Muscle of arm (tissue), 12 donors: Measurements from ENCODE around the gene HOXD11. TPM values are rescaled to one million over a fixed set of nuclear protein-coding genes. Genes with fewer than 3 reads are reported as not detected.

Experiments used
- polyA plus RNA-seq, 12 donors: library from polyadenylated mRNA; unstranded; fragments of 120-200 nt; gene quantifications; one replicate each; pipeline ENCODE4 v1.2.1, GENCODE V29; 2013; ENCODE audit not compliant: insufficient read length in 12 of 12

HOXD11 gene
- polyA plus RNA-seq, 12 donors = 0.17 to 6.9 (median 2.0) TPM; not detected in 4

Other genes with a start within 250 kb of the HOXD11 start
- 10 to 100 TPM; 17.2 to 54.3 (median 42.7) TPM for gene LNPK, start 105.0 kb upstream of the HOXD11 start, polyA plus RNA-seq
- gene EVX2, start 23.3 kb upstream of the HOXD11 start, polyA plus RNA-seq = under 1 TPM in 2 of 12 donors, not detected in 10; 0.04 TPM
- 1 to 10 TPM in 1 of 12 donors, under 1 TPM in 4, not detected in 7; 0.30 to 2.5 (median 0.63) TPM for gene HOXD13, start 14.6 kb upstream of the HOXD11 start, polyA plus RNA-seq
- gene HOXD12, start 7.5 kb upstream of the HOXD11 start, polyA plus RNA-seq = under 1 TPM in 2 of 12 donors, not detected in 10; 0.15 to 0.37 TPM
- 10 to 100 TPM in 1 of 12 donors, 1 to 10 TPM in 4, under 1 TPM in 4, not detected in 3; 0.33 to 21.6 (median 3.4) TPM for gene HOXD10, start 9.5 kb downstream of the HOXD11 start, polyA plus RNA-seq
- 10 to 100 TPM in 1 of 12 donors, 1 to 10 TPM in 10, not detected in 1; 3.5 to 12.5 (median 6.0) TPM for gene HOXD9, start 15.4 kb downstream of the HOXD11 start, polyA plus RNA-seq
- gene HOXD8, start 22.4 kb downstream of the HOXD11 start, polyA plus RNA-seq = 10 to 100 TPM in 11 of 12 donors, not detected in 1; 27.3 to 47.7 (median 42.5) TPM
- gene HOXD4, start 44.3 kb downstream of the HOXD11 start, polyA plus RNA-seq = 10 to 100 TPM in 3 of 12 donors, 1 to 10 TPM in 8, not detected in 1; 4.9 to 14.8 (median 5.9) TPM
- gene HOXD3, start 50.0 kb downstream of the HOXD11 start, polyA plus RNA-seq = 1 to 10 TPM in 10 of 12 donors, not detected in 2; 1.8 to 4.8 (median 2.4) TPM
- 1 to 10 TPM in 8 of 12 donors, under 1 TPM in 2, not detected in 2; 0.85 to 2.6 (median 1.4) TPM for gene HOXD1, start 81.4 kb downstream of the HOXD11 start, polyA plus RNA-seq
- 10 to 100 TPM in 11 of 12 donors, not detected in 1; 47.9 to 66.8 (median 60.2) TPM for gene MTX2, start 162.2 kb downstream of the HOXD11 start, polyA plus RNA-seq